Heart left ventricle (tissue), 13 donors: ENCODE data around the gene NECTIN4.

ENCODE experiments used
- POLR2A ChIP-seq, 2 donors: fragments of 450-650 bp; IDR thresholded peaks; one replicate each; pipeline ENCODE4 v1.6.1; 2017; ENCODE audit warnings: antibody characterized with exemption in 2 of 2, mild to moderate bottlenecking in 2 of 2, moderate library complexity in 2 of 2
- TF ChIP-seq, protein P1 (sequence below), 12 donors: fragments of 200-600 bp; sonication (generic) in 4 of 12; IDR thresholded peaks; one replicate each; pipeline versions ENCODE4 v1.5.0 to v1.8.0; 2018 to 2022; ENCODE audit warnings: antibody characterized with exemption in 12 of 12, mild to moderate bottlenecking in 5 of 12
- donor health status: ischemic (EF 13 %, LVEDD 7.1; RV severe dilation, severe dysfunction).
- donor health status: DM: no; HTN: yes; CAD: no.
- donor health status: DM: no; HTN: no; CAD: no.
- donor health status: ischemic (EF 25% LVEDD 6.9; RV normal size, moderate dysfunction).
- donor health status: ischemic (EF 25% LVEDD 5.7; RV mildly dilated, moderate dysfunction).
- donor health status: ischemic (EF 35%, LVEDD 5.7; RV mildly dilated, moderate dysfunction).
- donor health status: nonischemic (EF 11% LVEDD 7.7; RV severe dilation, severe dysfunction).
- donor health status: DM: yes; HTN: yes; CAD: no.
- donor health status: PGD.
- donor health status: ischemic (EF 29% LVEDD 5.4; RV normal size, mild dysfunction).
- donor health status: nonischemic (EF 23%, LVEDD 6.1; RV moderate dilation, normal function).

DNA sequence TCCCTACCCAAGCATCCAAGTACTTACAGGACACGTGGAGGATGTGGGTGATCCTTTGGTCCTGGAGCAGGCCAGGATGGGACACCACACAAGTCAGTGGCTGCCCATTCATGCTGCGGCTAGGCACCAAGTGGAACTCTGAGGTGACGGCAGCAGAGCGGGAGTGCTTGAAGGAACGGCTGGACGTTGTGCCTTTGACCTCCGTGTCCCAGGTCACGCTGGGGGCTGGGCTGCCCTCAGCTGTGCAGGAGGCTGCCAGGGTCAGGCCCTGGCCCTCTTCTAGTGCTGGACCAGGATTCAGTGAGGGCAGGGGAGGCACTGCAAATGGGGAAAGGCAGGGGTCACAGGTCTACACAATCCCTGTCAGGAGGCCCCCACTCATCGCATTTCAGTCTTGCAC lies 11.9 kb downstream of the NECTIN4 start:
- TF ChIP-seq, protein P1, sequence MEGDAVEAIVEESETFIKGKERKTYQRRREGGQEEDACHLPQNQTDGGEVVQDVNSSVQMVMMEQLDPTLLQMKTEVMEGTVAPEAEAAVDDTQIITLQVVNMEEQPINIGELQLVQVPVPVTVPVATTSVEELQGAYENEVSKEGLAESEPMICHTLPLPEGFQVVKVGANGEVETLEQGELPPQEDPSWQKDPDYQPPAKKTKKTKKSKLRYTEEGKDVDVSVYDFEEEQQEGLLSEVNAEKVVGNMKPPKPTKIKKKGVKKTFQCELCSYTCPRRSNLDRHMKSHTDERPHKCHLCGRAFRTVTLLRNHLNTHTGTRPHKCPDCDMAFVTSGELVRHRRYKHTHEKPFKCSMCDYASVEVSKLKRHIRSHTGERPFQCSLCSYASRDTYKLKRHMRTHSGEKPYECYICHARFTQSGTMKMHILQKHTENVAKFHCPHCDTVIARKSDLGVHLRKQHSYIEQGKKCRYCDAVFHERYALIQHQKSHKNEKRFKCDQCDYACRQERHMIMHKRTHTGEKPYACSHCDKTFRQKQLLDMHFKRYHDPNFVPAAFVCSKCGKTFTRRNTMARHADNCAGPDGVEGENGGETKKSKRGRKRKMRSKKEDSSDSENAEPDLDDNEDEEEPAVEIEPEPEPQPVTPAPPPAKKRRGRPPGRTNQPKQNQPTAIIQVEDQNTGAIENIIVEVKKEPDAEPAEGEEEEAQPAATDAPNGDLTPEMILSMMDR (IDR thresholded peaks at IDR 0.05): no peak
- TF ChIP-seq POLR2A (IDR thresholded peaks at IDR 0.05): no peak
